T1000 (cell line): ENCODE results near the gene CTNNA2.

Experiments
- DNase-seq: peaks from one replicate; lab custom pipeline; 2025; ENCODE audit warnings: mixed read lengths; lab: John Stamatoyannopoulos, UW

Gene CTNNA2

DNA sequence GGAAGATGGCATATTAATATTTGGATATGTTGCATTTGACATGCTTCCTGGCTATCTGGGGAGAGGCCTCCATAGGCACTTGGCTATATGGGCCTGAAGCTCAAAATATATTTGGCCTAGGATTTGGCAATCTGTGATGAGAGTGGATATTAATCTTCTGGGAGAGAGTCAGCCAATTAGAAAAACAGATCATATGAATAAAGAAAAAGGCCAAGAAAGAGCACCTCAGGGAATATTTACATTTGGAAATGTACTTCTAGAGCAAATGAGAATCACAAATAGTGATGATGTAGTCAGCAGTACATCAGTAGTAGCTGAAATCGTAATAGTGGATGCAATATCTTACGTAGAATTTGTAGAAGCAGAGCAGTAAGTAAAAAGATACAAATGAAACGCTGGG, 277.0 kb downstream of the CTNNA2 start:
- DNase-seq: no peak

DNA sequence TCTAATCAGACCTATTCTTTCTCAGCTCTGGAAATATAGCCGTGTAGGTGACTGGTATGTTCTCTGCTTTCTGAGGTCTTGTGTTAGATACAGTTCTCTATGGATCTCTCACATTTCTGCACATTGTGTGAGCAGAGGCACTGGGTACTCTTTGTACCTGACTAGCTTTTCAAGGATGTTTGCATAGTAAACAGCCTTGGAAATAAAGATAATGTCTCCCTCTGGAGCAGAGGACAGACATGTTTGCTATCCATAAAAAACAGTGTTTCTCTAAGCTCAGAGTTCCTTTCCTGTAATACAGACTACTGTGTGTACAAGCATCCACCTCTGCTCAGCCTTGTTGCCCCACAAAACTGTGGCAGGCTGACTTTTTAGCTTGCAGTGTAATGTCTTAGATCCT, 279.2 kb downstream of the CTNNA2 start:
- DNase-seq: no peak

- DNase-seq: no peak
Observed at GRCh38 chr2:79793006-79793405, 280.2 kb downstream of the CTNNA2 start.

GRCh38 chr2:79796641-79797040, 283.8 kb downstream of the CTNNA2 start:
- DNase-seq: no peak

DNA sequence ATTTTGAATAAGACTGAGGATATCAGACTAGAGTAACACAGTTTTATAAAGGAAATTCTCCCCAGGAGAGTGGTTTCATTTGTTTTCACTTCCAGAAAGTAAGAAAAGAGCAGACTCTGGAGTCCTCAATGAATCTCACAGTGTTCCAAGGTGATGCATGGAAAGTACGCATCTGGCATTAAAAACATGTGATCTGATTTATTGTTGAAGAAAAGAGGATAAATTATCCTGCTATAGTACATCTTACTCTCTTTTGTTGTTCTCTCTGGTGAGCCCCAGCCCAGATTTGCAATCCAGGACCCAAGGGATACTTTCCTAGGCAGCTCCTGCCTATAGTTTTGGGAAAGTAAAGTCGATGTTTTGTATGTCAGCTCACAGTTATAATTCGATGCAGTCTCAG, 285.9 kb downstream of the CTNNA2 start:
- no peak for DNase-seq

- DNase-seq: no peak
Observed at GRCh38 chr2:79799729-79800128, 286.9 kb downstream of the CTNNA2 start.

DNA sequence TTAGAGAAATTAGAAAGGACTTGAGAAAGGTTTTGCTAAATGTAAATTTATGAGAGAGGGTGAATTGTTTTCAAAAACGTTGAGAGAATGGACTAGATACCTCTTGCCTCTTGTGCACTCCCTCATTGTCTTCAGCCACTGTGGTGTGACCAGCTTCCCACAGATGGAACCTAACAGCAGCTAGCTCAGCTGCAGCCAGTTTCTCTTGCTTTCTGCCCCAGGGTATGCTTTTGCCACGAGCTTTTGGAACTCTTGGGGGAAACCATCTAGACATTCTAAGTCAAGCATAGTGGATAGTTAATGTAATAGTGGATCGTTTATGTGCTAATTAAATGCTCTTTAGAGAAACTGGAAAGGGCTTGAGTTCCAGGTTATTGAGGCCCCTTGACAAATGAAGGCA, 288.2 kb downstream of the CTNNA2 start:
- no peak for DNase-seq

DNA sequence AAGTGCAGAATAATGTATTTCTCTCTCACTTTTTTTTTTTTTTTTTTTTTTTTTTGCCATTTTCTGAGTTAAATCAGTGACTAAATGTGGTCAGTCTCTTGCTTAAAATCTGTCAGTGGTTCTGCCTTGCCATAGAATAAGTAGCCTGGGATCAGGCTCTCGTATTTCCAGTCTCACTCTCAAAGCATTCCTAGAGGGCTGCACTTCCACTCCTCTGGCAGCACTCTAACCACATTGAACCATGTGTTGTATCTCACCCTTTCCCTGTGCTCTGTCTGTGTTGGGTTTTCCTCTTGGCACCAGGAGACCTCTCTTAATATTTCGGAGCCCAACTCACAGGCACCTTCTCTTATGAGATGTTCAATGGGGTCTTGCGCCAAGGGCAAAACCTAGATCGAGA, 304.4 kb downstream of the CTNNA2 start:
- DNase-seq: no peak

- no peak for DNase-seq
Observed at GRCh38 chr2:79820281-79820680, 307.4 kb downstream of the CTNNA2 start.

DNA sequence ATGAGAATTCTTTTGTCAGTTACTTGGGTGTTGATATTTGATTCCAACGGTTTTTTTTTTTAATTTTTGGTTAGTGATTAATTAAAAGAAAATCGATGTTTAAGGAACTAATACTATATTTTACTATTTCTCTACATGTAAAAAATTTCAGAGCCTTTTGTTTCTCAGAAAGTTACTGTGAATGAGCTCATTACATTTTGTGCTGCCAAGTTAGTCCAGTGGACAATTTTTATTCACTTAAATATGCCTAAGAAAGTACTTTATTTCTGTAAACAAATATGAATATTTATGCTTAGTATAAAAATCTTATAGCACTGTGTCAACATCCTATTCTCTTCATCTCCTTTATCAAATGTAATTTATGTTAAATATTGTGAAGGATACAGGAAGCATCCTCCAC, 309.3 kb downstream of the CTNNA2 start:
- DNase-seq: no peak

GRCh38 chr2:79824086-79824786, 311.4 kb downstream of the CTNNA2 start:
- no peak for DNase-seq

DNA sequence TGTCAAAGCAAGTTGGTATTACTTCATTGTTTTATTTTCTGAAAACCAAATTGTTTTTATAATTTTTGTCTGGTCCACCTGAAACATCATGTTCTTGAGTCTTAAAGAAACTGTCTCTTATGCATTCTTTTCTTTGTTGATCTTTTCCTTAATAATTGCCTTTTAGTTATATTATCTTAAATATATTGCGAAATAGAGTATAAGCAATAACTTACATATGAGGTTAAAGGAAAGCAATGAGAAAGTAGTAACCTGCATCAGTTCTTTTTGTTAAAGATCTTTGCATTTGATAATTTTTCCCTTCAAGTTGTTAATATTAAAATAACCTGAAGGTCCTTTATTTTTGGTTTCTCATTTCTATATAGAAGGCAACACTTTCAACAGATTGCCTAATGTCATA, 315.0 kb downstream of the CTNNA2 start:
- DNase-seq: no peak

DNA sequence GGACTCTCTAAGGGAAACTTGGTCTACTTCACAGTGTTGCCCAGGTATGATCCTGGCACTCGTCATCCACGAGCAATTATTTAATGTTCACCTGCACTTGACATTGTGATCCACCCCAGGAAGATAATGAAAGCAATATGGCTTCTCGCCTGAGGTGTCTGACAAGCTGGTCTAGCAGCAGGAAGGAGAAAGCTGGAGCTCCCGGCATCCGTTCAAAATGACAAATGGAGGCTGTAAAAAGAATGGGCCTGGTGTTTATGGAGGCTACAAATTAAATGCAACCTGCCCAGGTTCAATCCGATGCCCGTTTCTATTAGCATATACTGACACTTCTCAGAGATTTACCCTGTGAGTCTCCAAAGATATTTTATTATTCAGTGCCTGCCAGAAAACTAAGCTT, 317.6 kb downstream of the CTNNA2 start:
- no peak for DNase-seq

DNA sequence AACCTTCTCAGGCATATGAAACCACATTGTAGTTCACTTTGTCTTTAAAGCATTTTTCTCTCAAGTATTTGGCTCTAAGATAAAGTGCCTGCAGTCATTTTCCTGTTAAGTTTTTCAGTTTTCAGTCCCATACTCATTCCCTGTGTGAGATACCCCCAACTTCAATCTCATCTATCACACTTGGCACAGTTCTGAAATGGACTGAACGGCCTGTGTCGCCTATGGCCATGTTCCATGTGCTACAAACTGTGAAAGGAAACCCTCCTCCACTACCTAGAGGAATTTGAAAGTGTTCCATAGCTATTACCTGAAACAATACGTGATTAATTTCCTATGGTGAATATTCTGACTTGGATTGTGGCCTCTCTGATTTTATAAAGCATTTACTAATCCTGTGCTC, 319.1 kb downstream of the CTNNA2 start:
- DNase-seq: no peak

- no peak for DNase-seq
Observed at GRCh38 chr2:79832511-79833234, 319.8 kb downstream of the CTNNA2 start.

GRCh38 chr2:79833235-79833878, 320.5 kb downstream of the CTNNA2 start:
- DNase-seq: no peak

DNA sequence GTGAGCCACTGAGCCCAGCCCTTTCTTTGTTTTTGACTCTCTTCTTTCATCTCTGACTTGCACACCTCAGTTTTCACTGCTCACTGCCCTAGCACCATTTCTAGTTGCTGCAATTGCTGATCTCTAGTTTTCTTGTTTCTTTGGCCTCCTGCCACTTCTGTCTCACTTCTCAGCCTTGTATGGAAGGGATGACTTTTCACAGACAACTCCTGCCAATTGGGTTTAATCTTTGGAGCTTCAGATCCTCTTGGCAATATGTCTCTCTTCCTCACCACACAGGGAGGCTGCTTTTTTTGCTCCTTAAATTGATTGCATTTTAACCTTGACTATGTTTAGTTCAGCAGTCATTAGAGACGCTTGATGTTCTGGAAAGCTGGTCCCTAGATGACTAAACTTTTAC, 323.1 kb downstream of the CTNNA2 start:
- no peak for DNase-seq

DNA sequence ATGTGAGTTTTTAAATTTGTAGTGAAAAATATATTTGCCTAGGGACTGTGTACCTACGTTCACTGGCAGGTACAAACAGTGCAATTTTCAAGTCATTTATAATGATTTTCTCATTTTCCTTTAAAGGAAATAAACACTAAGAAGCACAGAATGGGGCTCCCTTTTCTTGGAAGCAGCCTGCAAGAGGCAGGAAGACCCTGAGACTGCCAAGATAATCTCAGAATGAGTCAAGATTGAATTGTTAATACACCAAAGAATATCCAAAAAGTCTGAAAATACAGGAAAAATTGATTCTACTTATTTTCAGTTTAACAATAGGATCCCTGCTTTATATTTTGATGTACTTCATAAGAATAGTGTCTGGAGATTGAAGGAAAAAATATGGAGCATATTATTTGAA, 331.2 kb downstream of the CTNNA2 start:
- DNase-seq: no peak

DNA sequence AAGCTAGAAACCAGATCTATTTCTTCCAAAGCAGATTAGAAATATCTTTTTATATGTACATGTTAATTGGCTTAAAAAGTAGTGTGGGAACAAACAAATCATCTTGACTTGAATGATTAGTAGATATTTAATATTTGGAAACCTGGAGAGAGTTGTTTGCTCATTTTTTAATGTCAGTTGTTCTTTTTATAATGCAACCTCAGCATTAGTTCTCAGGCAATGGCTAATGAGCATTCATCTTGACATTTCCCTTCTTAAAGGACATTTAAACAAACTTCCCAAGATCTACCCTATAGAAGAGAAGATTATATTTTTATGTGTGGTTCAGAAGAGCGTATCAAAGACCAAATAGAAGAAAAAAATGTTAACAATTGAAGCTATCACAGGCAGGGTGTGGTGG, 334.0 kb downstream of the CTNNA2 start:
- DNase-seq: no peak

GRCh38 chr2:79849241-79849640, 336.4 kb downstream of the CTNNA2 start:
- DNase-seq: no peak

GRCh38 chr2:79849949-79850348, 337.1 kb downstream of the CTNNA2 start:
- no peak for DNase-seq

DNA sequence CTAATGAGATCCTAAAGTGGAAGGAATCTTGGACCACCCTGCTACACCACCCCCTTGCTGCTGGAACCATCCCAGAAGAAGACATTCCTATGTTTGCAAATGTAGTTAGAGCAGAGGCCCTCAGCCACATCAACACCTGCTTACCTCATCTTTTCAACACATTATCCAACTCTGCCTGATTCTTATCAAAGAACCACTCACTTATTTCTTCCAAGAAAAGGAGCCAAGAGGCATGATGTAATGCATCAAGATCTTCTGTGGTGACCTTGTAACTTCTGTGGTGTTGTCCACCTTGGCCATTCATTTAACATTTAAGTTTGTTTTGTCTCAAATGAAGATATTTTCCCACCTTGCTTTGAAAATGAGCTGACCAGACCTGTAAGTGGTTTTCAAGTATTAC, 338.1 kb downstream of the CTNNA2 start:
- DNase-seq: no peak

- DNase-seq: no peak
Observed at GRCh38 chr2:79855264-79856006, 342.6 kb downstream of the CTNNA2 start.
